HS-5 (cell line): ENCODE data around the gene C22orf39.

Source experiments
- DNase-seq: peaks from one replicate; pipeline ENCODE4 v3.0.0-alpha.2; 2012; ENCODE audit warnings: low read depth

C22orf39 gene, protein sequence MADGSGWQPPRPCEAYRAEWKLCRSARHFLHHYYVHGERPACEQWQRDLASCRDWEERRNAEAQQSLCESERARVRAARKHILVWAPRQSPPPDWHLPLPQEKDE

DNA sequence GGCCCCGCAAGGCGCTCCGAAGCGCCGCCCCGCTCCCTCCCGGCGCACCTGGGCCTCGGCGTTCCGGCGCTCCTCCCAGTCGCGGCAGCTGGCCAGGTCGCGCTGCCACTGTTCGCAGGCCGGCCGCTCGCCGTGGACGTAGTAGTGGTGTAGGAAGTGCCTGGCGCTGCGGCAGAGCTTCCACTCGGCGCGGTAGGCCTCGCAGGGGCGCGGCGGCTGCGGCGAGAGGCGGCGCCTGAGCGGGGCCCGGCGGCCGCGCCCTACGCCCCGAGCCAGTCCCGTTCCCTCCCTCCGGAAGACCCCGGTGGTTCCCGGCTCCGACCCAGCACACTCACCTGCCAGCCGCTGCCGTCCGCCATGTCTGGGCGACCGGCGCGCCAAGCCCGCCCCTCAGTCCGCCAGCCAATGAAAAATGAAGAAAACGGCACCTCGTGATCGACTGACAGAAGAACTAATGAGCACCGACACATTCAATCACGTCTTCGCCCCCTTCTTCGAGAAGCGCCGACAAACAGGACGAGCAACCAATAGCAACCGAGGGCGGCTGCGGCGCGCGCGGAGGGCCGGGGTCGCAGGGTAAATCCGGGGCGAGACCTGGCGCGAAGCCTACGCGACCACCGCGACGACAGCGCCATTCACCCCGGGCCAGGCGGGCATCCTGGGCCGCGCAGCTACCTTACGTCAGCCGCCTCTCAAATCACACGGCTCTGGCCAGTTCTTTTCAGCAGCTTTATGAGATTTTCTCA lies at the start of gene C22orf39:
C22orf39 (minus strand) TSS at position 382 of the 746 bp plus-strand sequence; CDS start at position 359, 23 bp downstream.
- DNase-seq, result peak; percentile 63

DNA sequence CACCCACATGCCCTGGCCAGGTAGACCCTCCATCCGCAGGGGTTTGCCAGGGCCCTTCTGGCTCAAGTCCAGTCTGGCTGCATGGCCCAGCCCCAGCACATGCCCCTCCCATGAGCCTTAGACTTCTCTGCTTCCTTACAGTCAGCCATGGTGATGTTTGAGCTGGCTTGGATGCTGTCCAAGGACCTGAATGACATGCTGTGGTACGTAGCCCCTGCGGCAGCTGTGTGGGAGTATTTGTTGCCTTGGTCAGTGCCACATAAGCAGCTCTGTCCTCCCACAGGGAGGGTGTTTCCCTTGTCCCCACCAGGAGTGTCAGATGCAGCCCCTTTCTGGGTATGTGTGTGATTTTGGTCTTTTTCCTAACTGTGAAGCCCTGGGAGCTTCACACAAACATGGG lies 49.7 kb upstream of the C22orf39 start:
- DNase-seq, result no peak

DNA sequence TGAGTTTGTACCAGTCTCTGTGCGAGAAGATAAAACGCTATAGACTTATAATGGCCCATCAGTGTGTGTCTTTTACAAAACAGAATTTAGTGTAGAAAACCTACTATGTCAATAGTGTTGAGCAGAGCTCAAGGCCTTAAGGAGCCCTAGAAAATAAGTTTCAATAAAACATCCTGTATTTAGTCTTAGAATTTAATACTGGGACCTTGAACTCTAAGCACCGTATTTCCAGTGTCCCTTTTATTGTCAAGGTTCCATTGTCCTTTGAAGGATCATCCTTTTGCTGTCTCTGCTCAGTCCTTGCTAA lies 48.8 kb upstream of the C22orf39 start:
- DNase-seq, result no peak

GRCh38 chr22:19495562-19496323 lies 48.2 kb upstream of the C22orf39 start:
- no peak for DNase-seq

- no peak for DNase-seq
These were observed 47.2 kb upstream of the C22orf39 start for GRCh38 chr22:19494676-19495173.

- no peak for DNase-seq
These were observed 46.6 kb upstream of the C22orf39 start for GRCh38 chr22:19494001-19494560.

- DNase-seq, result no peak
These were observed 45.1 kb upstream of the C22orf39 start for GRCh38 chr22:19492504-19493174.

DNA sequence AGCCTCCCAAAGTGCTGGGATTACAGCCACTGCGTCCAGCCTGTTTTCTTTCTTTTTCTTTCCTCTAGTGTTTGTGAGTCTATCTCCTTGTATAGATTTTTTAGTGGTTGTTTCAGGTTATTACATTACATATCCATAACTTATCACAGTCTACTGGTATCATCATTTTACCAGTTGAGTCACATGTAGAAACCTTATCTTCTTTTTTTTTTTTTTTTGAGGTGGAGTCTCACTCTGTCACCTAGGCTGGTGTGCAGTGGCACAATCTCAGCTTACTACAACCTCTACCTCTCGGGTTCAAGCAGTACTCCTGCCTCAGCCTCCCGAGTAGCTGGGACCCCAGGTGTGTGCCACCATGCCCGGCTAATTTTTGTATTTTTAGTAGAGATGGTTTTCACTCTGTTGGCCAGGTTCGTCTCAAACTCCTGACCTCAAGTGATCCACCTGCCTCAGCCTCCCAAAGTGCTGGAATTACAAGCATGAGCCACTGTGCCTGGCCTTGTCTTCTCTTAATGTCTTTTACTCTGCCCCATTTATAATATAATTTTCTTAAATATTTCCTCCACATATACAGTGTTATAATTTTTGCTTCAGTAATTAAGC lies 43.2 kb upstream of the C22orf39 start:
- DNase-seq, result no peak

- no peak for DNase-seq
These were observed 41.7 kb upstream of the C22orf39 start for GRCh38 chr22:19488884-19489843.

DNA sequence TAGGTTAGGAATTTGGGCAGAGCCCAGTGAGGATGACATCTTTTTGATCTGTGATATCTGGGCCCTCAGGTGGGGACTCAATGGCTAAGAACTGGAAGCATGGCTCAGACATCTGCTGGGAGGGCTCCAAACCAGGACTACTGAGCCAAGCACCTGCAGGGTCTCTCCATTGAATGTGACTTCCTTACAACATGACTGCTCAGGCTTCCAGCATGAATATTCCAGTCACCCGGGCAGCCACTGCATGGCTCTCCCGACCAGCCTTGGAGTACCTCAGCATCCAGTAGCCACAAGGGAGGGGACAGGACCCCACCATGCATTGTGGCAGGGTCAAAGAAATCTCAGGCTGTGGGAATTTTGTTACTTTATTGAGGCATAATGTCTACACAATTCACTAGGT lies 40.8 kb upstream of the C22orf39 start:
- no peak for DNase-seq

GRCh38 chr22:19483481-19484244 lies 36.2 kb upstream of the C22orf39 start:
- peak; percentile 72 for DNase-seq

- no peak for DNase-seq
These were observed 34.8 kb upstream of the C22orf39 start for GRCh38 chr22:19482297-19482696.

DNA sequence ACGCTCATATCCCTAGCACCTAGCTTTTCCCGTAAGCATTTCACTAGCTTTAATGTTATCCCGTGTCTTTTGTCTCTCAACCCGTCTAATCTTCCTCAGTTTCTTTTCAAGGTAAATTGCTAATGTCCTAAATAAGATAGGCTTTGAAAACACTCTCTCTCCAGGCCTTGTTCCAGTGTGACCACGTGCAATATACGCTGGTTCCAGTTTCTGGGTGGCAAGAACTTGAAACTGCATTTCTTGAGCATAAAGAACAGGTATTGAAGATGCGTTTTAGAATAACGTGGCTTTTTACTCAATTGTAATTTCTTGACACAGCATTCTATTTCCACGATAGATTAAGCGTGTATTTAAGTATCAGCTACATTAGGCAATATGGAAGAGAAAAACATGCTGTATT lies 33.3 kb upstream of the C22orf39 start:
- DNase-seq, result no peak

DNA sequence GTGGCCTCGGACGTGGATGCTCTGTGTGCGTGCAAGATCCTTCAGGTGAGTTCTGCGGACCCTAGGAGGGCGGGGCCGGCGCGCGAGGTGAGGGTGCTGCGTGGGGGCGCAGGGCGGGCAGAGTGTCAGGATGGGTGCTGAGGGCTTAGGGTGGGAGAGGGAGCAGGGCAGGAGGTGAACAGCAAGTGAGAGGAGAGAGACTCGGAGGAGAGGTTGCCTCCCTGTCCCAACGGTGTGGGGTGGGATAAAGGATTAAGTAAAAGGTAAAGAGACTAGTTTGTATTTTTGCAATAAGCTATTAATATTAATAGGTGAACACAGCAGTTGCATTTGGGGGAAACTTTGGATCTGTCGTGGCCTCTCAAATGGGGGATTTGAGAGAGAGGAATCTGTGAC lies 32.7 kb upstream of the C22orf39 start:
- no peak for DNase-seq

DNA sequence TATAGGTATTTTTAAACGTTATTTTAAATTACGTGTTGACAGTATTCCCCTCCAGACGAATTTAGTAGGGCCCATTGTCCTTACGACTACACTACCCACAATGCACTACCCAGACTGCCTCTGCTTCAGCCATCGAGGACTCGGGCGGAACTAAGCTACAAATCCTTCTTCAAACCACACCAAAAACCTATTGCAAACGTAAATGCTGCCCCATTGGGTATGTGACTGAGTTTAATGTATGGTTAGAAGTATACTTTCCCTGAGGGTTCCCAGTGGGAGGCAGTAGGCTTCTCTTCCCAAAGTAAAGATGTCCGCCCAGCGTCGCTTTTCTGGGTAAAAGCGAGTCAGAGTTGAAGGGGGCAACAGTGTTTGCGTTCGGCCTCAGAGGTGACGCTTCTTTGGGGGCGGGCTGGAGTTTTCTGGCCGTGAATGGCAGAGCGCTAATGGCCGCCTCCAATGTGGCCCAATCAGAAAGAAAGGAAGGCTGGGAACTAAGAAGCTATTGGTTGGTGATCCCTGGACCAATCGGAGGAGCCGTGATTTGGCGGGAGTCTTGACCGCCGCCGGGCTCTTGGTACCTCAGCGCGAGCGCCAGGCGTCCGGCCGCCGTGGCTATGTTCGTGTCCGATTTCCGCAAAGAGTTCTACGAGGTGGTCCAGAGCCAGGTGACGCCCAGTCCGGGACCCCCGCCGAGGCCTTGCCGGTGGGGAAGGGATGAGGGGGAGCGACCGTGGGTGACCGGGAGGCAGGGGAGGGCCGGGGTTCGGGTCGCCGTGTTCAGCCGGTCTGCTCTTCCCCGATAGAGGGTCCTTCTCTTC lies 32.1 kb upstream of the C22orf39 start, which contains the start of gene CDC45:
CDC45 (plus strand) TSS at position 566 of the 818 bp plus-strand sequence; CDS start at position 615, 49 bp downstream.
- DNase-seq, result peak; percentile 97

DNA sequence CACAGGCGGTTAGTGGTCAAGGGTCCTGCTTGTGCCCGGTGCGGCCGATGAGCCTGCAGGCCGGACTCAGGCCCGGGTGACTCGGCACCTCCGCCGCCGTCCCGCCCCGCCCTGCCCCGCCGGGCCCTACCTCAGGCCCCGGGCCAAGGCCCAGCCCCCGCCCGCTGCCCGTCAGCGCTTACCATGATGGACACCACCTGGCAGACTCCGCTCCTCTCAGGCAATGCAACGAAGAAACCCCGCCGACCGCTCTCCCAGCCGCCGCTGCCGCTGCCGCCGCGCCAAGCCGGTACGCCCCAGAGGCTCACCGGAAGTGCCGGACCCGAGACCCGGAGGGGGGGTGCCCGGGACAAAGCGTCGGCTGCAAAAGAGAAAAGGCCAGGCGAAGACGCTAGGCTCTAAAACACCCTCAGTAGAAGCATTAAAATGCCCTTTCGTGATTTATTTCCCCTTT lies 31.4 kb upstream of the C22orf39 start, which contains the start of gene UFD1:
UFD1 (minus strand) TSS at position 293 of the 454 bp plus-strand sequence; CDS start at position 185, 108 bp downstream.
- no peak for DNase-seq

GRCh38 chr22:19478045-19478900 lies 30.8 kb upstream of the C22orf39 start:
- no peak for DNase-seq
